ENCODE results near the gene HMGN1. TPM values are rescaled to one million over a fixed set of nuclear protein-coding genes. Genes with fewer than 3 reads are reported as not detected.

Gene HMGN1
- total and polyA plus RNA-seq, 2 experiments from 2014 or later: 282 to 371 TPM

- Histone ChIP-seq H3K9me2 (replicated peaks; ENCODE audit: insufficient read depth) (no peaks in the 10 kb centered on the region), H3K27me3 (no peaks in the 10 kb centered on the region), H3K4me1 (ENCODE audit: insufficient read depth) (peaks cover 10% of the 10 kb centered on the region), H4K20me1 (ENCODE audit: insufficient read depth, poor library complexity, severe bottlenecking) (peaks cover 34% of the 10 kb centered on the region), H3K36me3 (replicated peaks; ENCODE audit: insufficient read depth, low read depth) (no peaks in the 10 kb centered on the region), H3K9me3 (ENCODE audit: low read depth) (no peaks in the 10 kb centered on the region), H3K27ac (peak overlapping the region; percentile 100), H3K79me2 (peaks cover 62% of the 10 kb centered on the region), H3K4me2 (peak overlapping the region; percentile 94), H2AFZ (no peak overlapping the region), H3K4me3 (peak overlapping the region; percentile 99)
- no peak for TF ChIP-seq EZH2 (IDR thresholded peaks at IDR 0.05; ENCODE audit: borderline replicate concordance)
- TF ChIP-seq EZH2phosphoT487 (IDR thresholded peaks at IDR 0.05; ENCODE audit: low read depth, severe bottlenecking, unreplicated experiment): no peak
- TF ChIP-seq CTCF (IDR thresholded peaks at IDR 0.05; ENCODE audit: poor library complexity): no peak
- peak; percentile 95 for DNase-seq (ENCODE audit: low spot score)
- 8% methylated on average over 18 of the region's 65 CpGs for WGBS (ENCODE audit: low lambda C conversion rate, missing lambda C conversion rate)
These were observed 36.5 kb downstream of the HMGN1 start for GRCh38 chr21:39312112-39313041.

DNA sequence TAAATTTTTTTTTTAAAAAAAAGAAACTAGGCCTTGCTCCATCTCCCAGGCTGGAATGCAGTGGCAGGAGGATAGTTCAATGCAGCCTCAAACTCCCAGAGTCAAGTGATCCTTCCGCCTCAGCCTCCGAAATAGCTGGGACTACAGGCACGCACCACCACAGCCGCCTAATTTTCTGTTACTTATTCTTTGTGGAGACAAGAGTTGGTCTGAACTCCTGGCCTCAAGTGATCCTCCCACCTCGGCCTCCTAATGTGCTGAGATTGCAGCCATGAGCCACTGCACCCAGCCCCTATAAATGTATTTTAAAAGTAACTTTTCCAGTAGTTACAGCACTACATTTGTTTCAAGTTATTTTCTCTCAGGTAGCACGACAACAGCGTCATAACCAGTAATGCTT lies 37.7 kb downstream of the HMGN1 start:
- over 99% methylated on average over 7 of the region's 7 CpGs for WGBS (ENCODE audit: low lambda C conversion rate, missing lambda C conversion rate)
- H3K27ac ChIP-seq: no peak overlapping the region
- peaks cover 74% of the 10 kb centered on the region for H3K79me2 ChIP-seq
- DNase-seq (ENCODE audit: low spot score): no peak
- no peak for TF ChIP-seq EZH2 (IDR thresholded peaks at IDR 0.05; ENCODE audit: borderline replicate concordance)
- H3K27me3 ChIP-seq: no peaks in the 10 kb centered on the region
- no peak overlapping the region for H2AFZ ChIP-seq
- H3K4me2 ChIP-seq: peak overlapping the region; percentile 73
- peaks cover 34% of the 10 kb centered on the region for H4K20me1 ChIP-seq (ENCODE audit: insufficient read depth, poor library complexity, severe bottlenecking)
- no peaks in the 10 kb centered on the region for H3K9me3 ChIP-seq (ENCODE audit: low read depth)
- peaks cover 10% of the 10 kb centered on the region for H3K4me1 ChIP-seq (ENCODE audit: insufficient read depth)
- no peak overlapping the region for H3K4me3 ChIP-seq
- no peaks in the 10 kb centered on the region for H3K9me2 ChIP-seq (replicated peaks; ENCODE audit: insufficient read depth)
- H3K36me3 ChIP-seq (replicated peaks; ENCODE audit: insufficient read depth, low read depth): no peaks in the 10 kb centered on the region

- H3K4me1 ChIP-seq (ENCODE audit: insufficient read depth): peaks cover 10% of the 10 kb centered on the region
- H3K36me3 ChIP-seq (replicated peaks; ENCODE audit: insufficient read depth, low read depth): no peaks in the 10 kb centered on the region
- no peaks in the 10 kb centered on the region for H3K9me2 ChIP-seq (replicated peaks; ENCODE audit: insufficient read depth)
- TF ChIP-seq EZH2phosphoT487 (IDR thresholded peaks at IDR 0.05; ENCODE audit: low read depth, severe bottlenecking, unreplicated experiment): no peak
- TF ChIP-seq EZH2 (IDR thresholded peaks at IDR 0.05; ENCODE audit: borderline replicate concordance): no peak
- TF ChIP-seq CTCF (IDR thresholded peaks at IDR 0.05; ENCODE audit: poor library complexity): no peak
- H3K4me2 ChIP-seq: no peak overlapping the region
- no peaks in the 10 kb centered on the region for H3K9me3 ChIP-seq (ENCODE audit: low read depth)
- no peak overlapping the region for H3K4me3 ChIP-seq
- 94% methylated on average over 1 of the region's 1 CpG for WGBS (ENCODE audit: low lambda C conversion rate, missing lambda C conversion rate)
- peaks cover 40% of the 10 kb centered on the region for H4K20me1 ChIP-seq (ENCODE audit: insufficient read depth, poor library complexity, severe bottlenecking)
- H2AFZ ChIP-seq: no peak overlapping the region
- DNase-seq (ENCODE audit: low spot score): no peak
- H3K27me3 ChIP-seq: no peaks in the 10 kb centered on the region
- no peak overlapping the region for H3K27ac ChIP-seq
- H3K79me2 ChIP-seq: peaks cover 91% of the 10 kb centered on the region
These were observed 41.4 kb downstream of the HMGN1 start for GRCh38 chr21:39307466-39307865.

- Histone ChIP-seq H3K27me3 (no peaks in the 10 kb centered on the region), H3K9me2 (replicated peaks; ENCODE audit: insufficient read depth) (no peaks in the 10 kb centered on the region), H3K36me3 (replicated peaks; ENCODE audit: insufficient read depth, low read depth) (no peaks in the 10 kb centered on the region), H3K4me3 (no peak overlapping the region), H3K4me2 (no peak overlapping the region), H3K9me3 (ENCODE audit: low read depth) (no peaks in the 10 kb centered on the region), H2AFZ (no peak overlapping the region), H3K4me1 (ENCODE audit: insufficient read depth) (no peaks in the 10 kb centered on the region), H3K27ac (no peak overlapping the region), H3K79me2 (peaks cover 85% of the 10 kb centered on the region), H4K20me1 (ENCODE audit: insufficient read depth, poor library complexity, severe bottlenecking) (peaks cover 28% of the 10 kb centered on the region)
- DNase-seq (ENCODE audit: low spot score): no peak
- TF ChIP-seq EZH2 (IDR thresholded peaks at IDR 0.05; ENCODE audit: borderline replicate concordance) (no peak), CTCF (IDR thresholded peaks at IDR 0.05; ENCODE audit: poor library complexity) (no peak), EZH2phosphoT487 (IDR thresholded peaks at IDR 0.05; ENCODE audit: low read depth, severe bottlenecking, unreplicated experiment) (no peak)
- WGBS (ENCODE audit: low lambda C conversion rate, missing lambda C conversion rate): 97% methylated on average over 3 of the region's 3 CpGs
These were observed 48.3 kb downstream of the HMGN1 start for GRCh38 chr21:39300587-39300986.
